PC-9 (cell line): ENCODE measurements around the gene S100PBP. TPM values are rescaled to one million over a fixed set of nuclear protein-coding genes. Genes with fewer than 3 reads are reported as not detected.

ENCODE experiments used
- BruUV-seq: library from RNA; stranded (reverse); fragments of 400-500 nt; replicated peaks from 2 replicates; lab custom pipeline; 2021; lab: Mats Ljungman, UMichigan
- CTCF ChIA-PET: fragments of 300-600 bp; sonication (Branson Sonifier 250); formaldehyde crosslinking; loops from one replicate; lab custom pipeline; 2022; ENCODE audit warnings: antibody characterized with exemption; lab: Charles Lee
- POLR2A ChIA-PET: fragments of 300-600 bp; sonication (Branson Sonifier 250); formaldehyde crosslinking; loops from one replicate; lab custom pipeline; 2022; ENCODE audit warnings: antibody characterized with exemption; ENCODE audit not compliant: unreplicated experiment; lab: Charles Lee
- DNase-seq, 2 experiments: peaks; one replicate each; pipeline versions ENCODE4 v3.0.0 to v3.0.0-alpha.2; 2015 to 2022; ENCODE audit warnings: mixed read lengths in 1 of 2
- H2AFZ ChIP-seq: fragments of 200-600 bp; sonication (generic); 2 replicates; pipeline ENCODE4 v1.8.1; 2017; ENCODE audit warnings: antibody characterized with exemption
- H3F3A ChIP-seq: fragments of 200-600 bp; sonication (generic); 2 replicates; pipeline ENCODE4 v1.8.1; 2017; ENCODE audit warnings: antibody characterized with exemption, mild to moderate bottlenecking, low read depth; ENCODE audit not compliant: insufficient read depth
- H3K27ac ChIP-seq: fragments of 200-600 bp; sonication (generic); 2 replicates; pipeline ENCODE4 v1.6.1; 2016; ENCODE audit warnings: mixed run types
- H3K27me3 ChIP-seq: fragments of 200-600 bp; sonication (generic); 2 replicates; pipeline ENCODE4 v1.6.1; 2016; ENCODE audit warnings: low read depth, mixed run types; ENCODE audit not compliant: insufficient read depth
- H3K36me3 ChIP-seq: fragments of 200-600 bp; sonication (generic); 2 replicates; pipeline ENCODE4 v1.6.1; 2016; ENCODE audit warnings: low read depth, mixed run types
- H3K4me1 ChIP-seq: fragments of 200-600 bp; sonication (generic); replicated peaks from 2 replicates; pipeline ENCODE4 v1.6.1; 2016; ENCODE audit warnings: mixed run types; ENCODE audit not compliant: insufficient read depth
- H3K4me2 ChIP-seq: fragments of 200-600 bp; sonication (generic); 2 replicates; pipeline ENCODE4 v1.6.1; 2017; ENCODE audit warnings: mixed run types
- H3K4me3 ChIP-seq: fragments of 200-600 bp; sonication (generic); 2 replicates; pipeline ENCODE4 v1.6.1; 2016; ENCODE audit warnings: mixed run types
- H3K79me2 ChIP-seq: fragments of 200-600 bp; sonication (generic); 2 replicates; pipeline ENCODE4 v1.6.1; 2017; ENCODE audit warnings: low read depth, mixed run types
- H3K9me2 ChIP-seq: fragments of 200-600 bp; sonication (generic); 2 replicates; pipeline ENCODE4 v1.8.1; 2017; ENCODE audit warnings: mild to moderate bottlenecking; ENCODE audit not compliant: insufficient read depth
- H3K9me3 ChIP-seq: fragments of 200-600 bp; sonication (generic); 2 replicates; pipeline ENCODE4 v1.8.1; 2016; ENCODE audit warnings: low read depth; ENCODE audit not compliant: insufficient read depth
- H4K20me1 ChIP-seq: fragments of 200-600 bp; sonication (generic); 2 replicates; pipeline ENCODE4 v1.8.1; 2017; ENCODE audit not compliant: insufficient read depth
- EZH2 ChIP-seq: fragments of 200-600 bp; sonication (generic); IDR thresholded peaks from 2 replicates; pipeline ENCODE4 v1.8.0; 2017; ENCODE audit warnings: antibody characterized with exemption, low read depth
- intact Hi-C: fragments of 100-400 bp; cut with micrococcal nuclease; formaldehyde crosslinking; loops from one replicate; pipeline ENCODE4 v1.10.0; 2022; ENCODE audit not compliant: unreplicated experiment
- total RNA-seq: library from RNA; stranded (reverse); gene quantifications from 2 replicates; pipeline ENCODE4 v1.2.3, GENCODE V29; 2021
- TF ChIP-seq, protein P1 (sequence below): fragments of 200-600 bp; sonication (generic); conservative IDR thresholded peaks from 2 replicates; pipeline ENCODE4 v1.6.1; 2017; ENCODE audit warnings: mixed run types, antibody characterized with exemption, mild to moderate bottlenecking, moderate library complexity

The S100PBP gene
- total RNA-seq, 1 experiment from 2014 or later = 42.4 TPM

DNA sequence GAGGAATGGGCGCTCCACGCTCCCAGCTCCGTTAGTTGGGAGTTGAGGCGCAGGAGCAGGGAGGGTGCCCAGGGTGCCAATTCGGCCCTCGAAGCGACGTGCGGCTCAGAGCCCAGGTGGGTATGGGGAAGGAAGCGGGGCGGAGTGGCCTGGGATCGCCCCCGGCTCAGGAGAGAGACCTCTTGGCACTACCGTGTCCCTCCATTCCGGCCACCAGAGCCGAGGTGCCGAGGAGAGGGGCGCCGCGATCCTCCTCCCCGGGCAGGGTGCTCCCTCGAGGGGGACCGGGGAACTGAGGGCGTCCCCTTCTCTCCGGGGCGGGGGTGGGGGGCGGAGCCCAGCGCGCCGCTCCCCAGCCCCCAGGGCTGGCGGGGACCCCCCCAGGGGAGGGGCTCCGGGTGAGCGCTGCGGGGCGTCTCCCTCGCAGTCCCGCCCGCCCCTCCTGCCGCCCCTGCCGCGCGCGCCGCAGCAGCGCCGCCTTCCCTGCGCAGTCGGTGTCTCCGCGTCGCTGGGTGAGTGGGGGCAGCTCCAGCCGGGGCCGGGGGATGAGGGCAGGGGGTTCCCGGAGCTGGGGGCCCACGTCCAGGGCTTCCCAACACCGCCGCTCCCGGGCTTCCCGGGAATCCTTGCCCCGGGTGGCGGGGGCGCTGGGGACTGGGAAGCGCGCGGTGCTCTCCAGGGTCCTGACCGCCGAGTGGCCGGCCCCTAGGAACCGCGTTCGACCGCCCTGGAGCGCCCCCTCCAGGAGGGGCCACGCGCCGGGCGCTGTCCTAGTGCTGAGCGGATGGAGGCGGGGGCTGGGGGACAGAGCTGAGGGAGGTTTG is 68.8 kb downstream of the S100PBP start, which contains the start of gene HPCA:
TSS of gene HPCA (plus strand) at position 488 of the 824 bp plus-strand sequence. CDS start 2,408 bp downstream, outside the sequence.
- Histone ChIP-seq H4K20me1 (no peaks in the 10 kb centered on the region), H3K9me3 (no peaks in the 10 kb centered on the region), H3K4me2 (no peak within 1 kb of the TSS), H3K4me3 (no peak within 1 kb of the TSS), H3K79me2 (no peaks in the 10 kb centered on the region), H2AFZ (no peak within 1 kb of the TSS), H3K4me1 (no peaks in the 10 kb centered on the region), H3K9me2 (no peaks in the 10 kb centered on the region), H3K36me3 (no peaks in the 10 kb centered on the region), H3F3A (no peaks in the 10 kb centered on the region), H3K27me3 (peaks cover 8% of the 10 kb centered on the region; the same call in 1 of the 2 replicates), H3K27ac (no peak within 1 kb of the TSS)
- CTCF ChIA-PET = interaction anchor here (0.5 kb wide), 1 partner anchor 422 kb away, joined by 3 read pairs; no protein-coding TSS in a partner anchor
- POLR2A ChIA-PET = interaction anchor here (0.6 kb wide), 1 partner anchor 122 kb away, joined by 4 read pairs; no protein-coding TSS in a partner anchor
- intact Hi-C loops = no loop called here
- peak in 1 of 2 experiments; percentile 46 for DNase-seq
- no TSS peak for BruUV-seq
- TF ChIP-seq EZH2 = no peak
- TF ChIP-seq, protein P1, sequence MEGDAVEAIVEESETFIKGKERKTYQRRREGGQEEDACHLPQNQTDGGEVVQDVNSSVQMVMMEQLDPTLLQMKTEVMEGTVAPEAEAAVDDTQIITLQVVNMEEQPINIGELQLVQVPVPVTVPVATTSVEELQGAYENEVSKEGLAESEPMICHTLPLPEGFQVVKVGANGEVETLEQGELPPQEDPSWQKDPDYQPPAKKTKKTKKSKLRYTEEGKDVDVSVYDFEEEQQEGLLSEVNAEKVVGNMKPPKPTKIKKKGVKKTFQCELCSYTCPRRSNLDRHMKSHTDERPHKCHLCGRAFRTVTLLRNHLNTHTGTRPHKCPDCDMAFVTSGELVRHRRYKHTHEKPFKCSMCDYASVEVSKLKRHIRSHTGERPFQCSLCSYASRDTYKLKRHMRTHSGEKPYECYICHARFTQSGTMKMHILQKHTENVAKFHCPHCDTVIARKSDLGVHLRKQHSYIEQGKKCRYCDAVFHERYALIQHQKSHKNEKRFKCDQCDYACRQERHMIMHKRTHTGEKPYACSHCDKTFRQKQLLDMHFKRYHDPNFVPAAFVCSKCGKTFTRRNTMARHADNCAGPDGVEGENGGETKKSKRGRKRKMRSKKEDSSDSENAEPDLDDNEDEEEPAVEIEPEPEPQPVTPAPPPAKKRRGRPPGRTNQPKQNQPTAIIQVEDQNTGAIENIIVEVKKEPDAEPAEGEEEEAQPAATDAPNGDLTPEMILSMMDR = no peak; the same call in 1 of the 2 replicates

DNA sequence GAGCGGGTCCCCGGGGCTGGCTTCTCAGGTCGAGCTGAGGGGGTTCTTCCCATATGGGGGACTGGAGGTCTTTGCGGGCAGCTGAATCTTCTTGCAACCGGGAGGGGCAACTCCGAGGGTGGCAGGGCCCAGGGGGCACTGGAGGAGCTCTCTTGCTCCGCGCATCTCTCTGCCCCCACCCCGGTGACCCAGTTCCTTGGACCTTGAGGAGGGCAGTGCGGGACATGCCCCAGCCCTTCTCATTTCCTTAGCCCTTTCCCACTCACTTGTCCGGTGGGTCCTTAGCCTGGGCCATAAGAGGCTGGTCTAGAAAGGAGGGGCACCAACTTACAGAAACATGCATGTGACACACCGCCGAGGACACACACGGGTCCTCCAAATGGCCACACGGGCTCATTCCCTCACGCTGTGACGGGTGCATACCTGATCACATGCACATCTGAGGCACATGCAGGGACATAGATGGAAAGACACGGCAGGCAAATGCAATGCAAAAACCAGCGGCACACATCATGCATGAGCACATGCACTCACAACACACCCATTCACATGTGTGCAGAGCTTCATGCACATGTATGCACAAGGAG is 69.5 kb downstream of the S100PBP start:
- ChIA-PET POLR2A (no interaction called here), CTCF (interaction anchor here (0.5 kb wide), 1 partner anchor 423 kb away, joined by 3 read pairs; no protein-coding TSS in a partner anchor)
- no peaks in the 10 kb centered on the region for H3K9me2 ChIP-seq
- peaks cover 8% of the 10 kb centered on the region; the same call in 1 of the 2 replicates for H3K27me3 ChIP-seq
- no peak overlapping the region for H3K27ac ChIP-seq
- no peaks in the 10 kb centered on the region for H4K20me1 ChIP-seq
- no peak overlapping the region for H3K4me2 ChIP-seq
- TF ChIP-seq, protein P1 = no peak; the same call in 1 of the 2 replicates
- TF ChIP-seq EZH2 = no peak
- DNase-seq = no peak
- no peaks in the 10 kb centered on the region for H3K79me2 ChIP-seq
- no peak overlapping the region for H2AFZ ChIP-seq
- H3K9me3 ChIP-seq = no peaks in the 10 kb centered on the region
- H3K4me3 ChIP-seq = no peak overlapping the region
- intact Hi-C loops = no loop called here
- H3K36me3 ChIP-seq = no peaks in the 10 kb centered on the region
- BruUV-seq = no TSS peak
- H3K4me1 ChIP-seq = no peaks in the 10 kb centered on the region
- no peaks in the 10 kb centered on the region for H3F3A ChIP-seq

DNA sequence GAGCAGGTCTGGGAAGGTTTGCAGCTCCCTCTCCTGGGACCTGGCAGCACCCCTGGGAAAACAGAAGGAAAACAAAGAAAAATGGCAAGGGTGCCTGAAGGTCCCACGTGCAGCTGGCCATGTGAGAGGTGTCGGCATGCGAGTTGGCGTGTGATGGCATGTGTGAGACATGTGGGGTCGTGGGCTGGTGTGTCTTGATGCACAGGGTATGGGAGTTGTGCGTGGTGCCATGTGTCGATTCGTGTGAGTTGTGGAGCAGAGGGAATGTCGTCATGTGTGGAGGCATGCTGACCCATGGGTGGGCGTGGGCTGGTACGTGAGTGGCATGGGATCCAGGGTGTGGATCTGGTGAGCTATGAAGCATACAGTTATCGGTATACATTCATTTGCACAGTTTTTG is 70.2 kb downstream of the S100PBP start:
- H2AFZ ChIP-seq = no peak overlapping the region
- H3K9me2 ChIP-seq = no peaks in the 10 kb centered on the region
- no peak overlapping the region for H3K4me3 ChIP-seq
- no peak for DNase-seq
- H3K79me2 ChIP-seq = no peaks in the 10 kb centered on the region
- BruUV-seq = no TSS peak
- no peaks in the 10 kb centered on the region for H3F3A ChIP-seq
- ChIA-PET CTCF (no interaction called here), POLR2A (no interaction called here)
- H3K4me1 ChIP-seq = no peaks in the 10 kb centered on the region
- H3K4me2 ChIP-seq = no peak overlapping the region
- no peaks in the 10 kb centered on the region for H3K36me3 ChIP-seq
- no peaks in the 10 kb centered on the region for H4K20me1 ChIP-seq
- no peak overlapping the region for H3K27ac ChIP-seq
- TF ChIP-seq, protein P1 = no peak
- TF ChIP-seq EZH2 = no peak
- intact Hi-C loops = no loop called here
- no peaks in the 10 kb centered on the region for H3K9me3 ChIP-seq
- peaks cover 8% of the 10 kb centered on the region; the same call in 1 of the 2 replicates for H3K27me3 ChIP-seq
